ENCODE measurements around the gene DOCK6.

DOCK6 gene

DNA sequence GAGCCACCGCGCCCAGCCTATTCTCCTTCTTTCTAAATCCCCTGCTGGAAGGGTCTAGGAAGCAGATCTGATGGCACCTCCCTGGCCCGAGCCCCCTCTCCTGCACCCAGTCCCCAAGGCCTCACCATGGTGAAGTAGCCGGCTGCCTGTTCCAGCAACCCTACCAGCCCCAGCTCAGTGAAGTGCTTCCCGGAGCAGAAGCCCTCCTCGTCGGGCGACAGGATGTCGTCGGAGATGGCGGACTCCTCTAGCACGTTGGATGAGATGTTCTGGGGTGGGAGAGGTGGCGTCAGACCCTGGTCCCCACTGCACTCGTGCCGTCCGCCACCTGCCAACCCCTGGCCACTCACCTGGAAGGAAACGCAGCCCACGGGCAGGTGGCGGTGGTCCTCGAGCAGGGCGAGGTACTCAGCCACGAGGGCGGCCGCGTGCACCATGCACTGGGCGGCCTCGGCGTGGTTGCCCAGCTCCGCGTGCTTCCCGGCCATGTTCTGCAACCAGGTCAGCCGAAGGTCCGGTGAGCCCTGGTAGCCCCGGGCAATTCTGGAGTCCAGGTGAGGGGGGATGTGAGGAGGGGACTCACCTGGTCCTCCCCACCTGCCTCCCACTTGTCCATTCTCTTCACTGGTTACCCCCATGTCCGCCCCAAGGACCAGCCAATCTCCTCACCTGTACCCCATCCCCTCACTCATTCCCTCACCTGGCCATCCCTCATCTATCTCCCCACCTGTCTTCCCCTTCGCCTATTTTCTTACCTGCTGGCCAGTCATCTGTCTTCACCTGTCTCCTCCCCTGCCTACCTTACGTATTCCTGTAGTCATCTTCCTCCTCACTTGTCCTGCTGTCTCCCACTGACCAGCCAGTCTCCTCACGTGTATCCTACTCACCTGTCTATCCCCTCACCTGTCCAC is 53.5 kb downstream of the DOCK6 start:
- H3K36me3 ChIP-seq (ENCODE audit: control insufficient read depth in 2 of 2, insufficient read depth in 2 of 2, low read length in 2 of 2): peaks cover 14 to 28% of the 10 kb centered on the region in 2 donors
- H3K4me1 ChIP-seq (ENCODE audit: control insufficient read depth in 2 of 2, insufficient read depth in 2 of 2, low read length in 2 of 2): peaks cover 0 to 3% of the 10 kb centered on the region in 2 donors
- no peak overlapping the region for H3K4me3 ChIP-seq (ENCODE audit: low read length in 2 of 2)
- H3K27me3 ChIP-seq (ENCODE audit: control insufficient read depth in 2 of 2, insufficient read depth in 2 of 2, low read length in 2 of 2): no peaks in the 10 kb centered on the region
- no peak overlapping the region for H3K27ac ChIP-seq (ENCODE audit: low read depth in 2 of 2, low read length in 2 of 2)
- H3K9ac ChIP-seq (ENCODE audit: low read depth in 1 of 2, low read length in 2 of 2): no peak overlapping the region
- no peaks in the 10 kb centered on the region for H3K9me3 ChIP-seq (ENCODE audit: control insufficient read depth in 2 of 2, low read length in 2 of 2)

- Histone ChIP-seq H3K36me3 (ENCODE audit: control insufficient read depth in 2 of 2, insufficient read depth in 2 of 2, low read length in 2 of 2) (peaks cover 4 to 20% of the 10 kb centered on the region in 2 donors), H3K27me3 (ENCODE audit: control insufficient read depth in 2 of 2, insufficient read depth in 2 of 2, low read length in 2 of 2) (no peaks in the 10 kb centered on the region), H3K4me1 (ENCODE audit: control insufficient read depth in 2 of 2, insufficient read depth in 2 of 2, low read length in 2 of 2) (peaks cover 0 to 3% of the 10 kb centered on the region in 2 donors), H3K27ac (ENCODE audit: low read depth in 2 of 2, low read length in 2 of 2) (no peak overlapping the region), H3K9me3 (ENCODE audit: control insufficient read depth in 2 of 2, low read length in 2 of 2) (no peaks in the 10 kb centered on the region), H3K4me3 (ENCODE audit: low read length in 2 of 2) (no peak overlapping the region), H3K9ac (ENCODE audit: low read depth in 1 of 2, low read length in 2 of 2) (no peak overlapping the region)
Measured at GRCh38 chr19:11205939-11206570, 56.3 kb downstream of the DOCK6 start.

DNA sequence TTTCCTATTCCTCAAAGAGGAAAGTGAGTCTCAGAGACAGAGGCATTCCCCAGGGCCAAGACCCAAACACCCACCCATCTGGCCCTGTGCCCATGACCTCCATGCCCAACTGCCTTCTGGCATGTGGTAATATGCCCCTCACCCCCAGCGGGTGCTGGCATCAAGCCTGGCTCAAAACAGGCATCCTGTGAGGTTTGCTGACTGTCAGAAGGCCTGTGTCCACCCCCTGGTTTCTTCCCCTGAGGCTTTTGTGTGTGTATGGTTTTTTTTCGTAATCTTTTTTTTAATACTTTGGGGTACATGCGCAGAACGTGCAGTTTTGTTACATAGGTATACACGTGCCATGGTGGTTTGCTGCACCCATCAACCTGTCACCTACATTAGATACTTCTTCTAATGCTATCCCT is 57.4 kb downstream of the DOCK6 start:
- no peak overlapping the region for H3K27ac ChIP-seq (ENCODE audit: low read depth in 2 of 2, low read length in 2 of 2)
- peaks cover 2 to 12% of the 10 kb centered on the region in 2 donors for H3K36me3 ChIP-seq (ENCODE audit: control insufficient read depth in 2 of 2, insufficient read depth in 2 of 2, low read length in 2 of 2)
- no peaks in the 10 kb centered on the region for H3K27me3 ChIP-seq (ENCODE audit: control insufficient read depth in 2 of 2, insufficient read depth in 2 of 2, low read length in 2 of 2)
- no peak overlapping the region for H3K4me3 ChIP-seq (ENCODE audit: low read length in 2 of 2)
- H3K9me3 ChIP-seq (ENCODE audit: control insufficient read depth in 2 of 2, low read length in 2 of 2): no peaks in the 10 kb centered on the region
- H3K9ac ChIP-seq (ENCODE audit: low read depth in 1 of 2, low read length in 2 of 2): no peak overlapping the region
- H3K4me1 ChIP-seq (ENCODE audit: control insufficient read depth in 2 of 2, insufficient read depth in 2 of 2, low read length in 2 of 2): peaks cover 0 to 3% of the 10 kb centered on the region in 2 donors

DNA sequence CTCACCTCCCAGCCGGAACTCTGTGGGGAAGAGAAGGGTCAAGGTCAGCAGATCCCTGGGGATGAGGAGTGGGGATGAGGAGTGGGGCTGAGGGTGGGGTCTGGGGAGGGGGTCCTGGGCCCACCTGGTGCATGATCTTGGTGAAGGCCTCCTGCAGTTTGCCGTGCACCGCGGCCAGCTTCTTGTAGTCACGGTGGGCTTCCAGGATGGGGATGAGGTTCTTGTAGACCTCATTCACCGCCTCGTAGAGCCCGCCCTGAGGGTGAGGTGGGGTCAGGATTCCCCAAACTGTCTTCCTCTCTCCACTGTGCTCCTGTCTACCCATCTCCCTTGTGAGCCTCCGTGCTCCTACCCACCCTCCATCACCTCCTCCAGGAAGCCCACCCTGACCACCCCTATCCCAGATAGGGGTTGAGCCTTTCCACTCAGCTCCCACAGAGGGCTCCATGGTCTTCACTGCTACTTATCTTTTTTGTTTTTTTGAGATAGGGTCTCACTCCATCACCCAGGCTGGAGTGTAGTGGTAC is 58.2 kb downstream of the DOCK6 start:
- Histone ChIP-seq H3K27ac (ENCODE audit: low read depth in 2 of 2, low read length in 2 of 2) (peak overlapping the region; percentile 70 to 80), H3K4me1 (ENCODE audit: control insufficient read depth in 2 of 2, insufficient read depth in 2 of 2, low read length in 2 of 2) (peaks cover 0 to 3% of the 10 kb centered on the region in 2 donors), H3K9ac (ENCODE audit: low read depth in 1 of 2, low read length in 2 of 2) (no peak overlapping the region), H3K4me3 (ENCODE audit: low read length in 2 of 2) (peak overlapping the region in 1 of 2 donors; percentile 7), H3K36me3 (ENCODE audit: control insufficient read depth in 2 of 2, insufficient read depth in 2 of 2, low read length in 2 of 2) (peaks cover 2 to 9% of the 10 kb centered on the region in 2 donors), H3K27me3 (ENCODE audit: control insufficient read depth in 2 of 2, insufficient read depth in 2 of 2, low read length in 2 of 2) (no peaks in the 10 kb centered on the region), H3K9me3 (ENCODE audit: control insufficient read depth in 2 of 2, low read length in 2 of 2) (no peaks in the 10 kb centered on the region)

- peak overlapping the region in 1 of 2 donors; percentile 14 for H3K9ac ChIP-seq (ENCODE audit: low read depth in 1 of 2, low read length in 2 of 2)
- H3K27ac ChIP-seq (ENCODE audit: low read depth in 2 of 2, low read length in 2 of 2): peak overlapping the region; percentile 70 to 80
- H3K36me3 ChIP-seq (ENCODE audit: control insufficient read depth in 2 of 2, insufficient read depth in 2 of 2, low read length in 2 of 2): peaks cover 0 to 3% of the 10 kb centered on the region in 2 donors
- peaks cover 0 to 3% of the 10 kb centered on the region in 2 donors for H3K4me1 ChIP-seq (ENCODE audit: control insufficient read depth in 2 of 2, insufficient read depth in 2 of 2, low read length in 2 of 2)
- H3K9me3 ChIP-seq (ENCODE audit: control insufficient read depth in 2 of 2, low read length in 2 of 2): no peaks in the 10 kb centered on the region
- H3K27me3 ChIP-seq (ENCODE audit: control insufficient read depth in 2 of 2, insufficient read depth in 2 of 2, low read length in 2 of 2): no peaks in the 10 kb centered on the region
- peak overlapping the region in 1 of 2 donors; percentile 7 for H3K4me3 ChIP-seq (ENCODE audit: low read length in 2 of 2)
Measured at GRCh38 chr19:11203194-11204075, 58.9 kb downstream of the DOCK6 start.

- H3K27ac ChIP-seq (ENCODE audit: low read depth in 2 of 2, low read length in 2 of 2): peak overlapping the region; percentile 70 to 80
- peaks cover 4 to 6% of the 10 kb centered on the region in 2 donors for H3K4me1 ChIP-seq (ENCODE audit: control insufficient read depth in 2 of 2, insufficient read depth in 2 of 2, low read length in 2 of 2)
- H3K36me3 ChIP-seq (ENCODE audit: control insufficient read depth in 2 of 2, insufficient read depth in 2 of 2, low read length in 2 of 2): peaks cover 0 to 3% of the 10 kb centered on the region in 2 donors
- H3K9ac ChIP-seq (ENCODE audit: low read depth in 1 of 2, low read length in 2 of 2): peak overlapping the region in 1 of 2 donors; percentile 14
- H3K4me3 ChIP-seq (ENCODE audit: low read length in 2 of 2): no peak overlapping the region
- no peaks in the 10 kb centered on the region for H3K27me3 ChIP-seq (ENCODE audit: control insufficient read depth in 2 of 2, insufficient read depth in 2 of 2, low read length in 2 of 2)
- H3K9me3 ChIP-seq (ENCODE audit: control insufficient read depth in 2 of 2, low read length in 2 of 2): no peaks in the 10 kb centered on the region
Measured at GRCh38 chr19:11202488-11203193, 59.7 kb downstream of the DOCK6 start.

GRCh38 chr19:11201791-11202190 is 60.5 kb downstream of the DOCK6 start:
- peaks cover 4 to 10% of the 10 kb centered on the region in 2 donors for H3K4me1 ChIP-seq (ENCODE audit: control insufficient read depth in 2 of 2, insufficient read depth in 2 of 2, low read length in 2 of 2)
- no peak overlapping the region for H3K9ac ChIP-seq (ENCODE audit: low read depth in 1 of 2, low read length in 2 of 2)
- H3K27me3 ChIP-seq (ENCODE audit: control insufficient read depth in 2 of 2, insufficient read depth in 2 of 2, low read length in 2 of 2): no peaks in the 10 kb centered on the region
- peak overlapping the region in 1 of 2 donors; percentile 80 for H3K27ac ChIP-seq (ENCODE audit: low read depth in 2 of 2, low read length in 2 of 2)
- H3K36me3 ChIP-seq (ENCODE audit: control insufficient read depth in 2 of 2, insufficient read depth in 2 of 2, low read length in 2 of 2): peaks cover 0 to 3% of the 10 kb centered on the region in 2 donors
- H3K4me3 ChIP-seq (ENCODE audit: low read length in 2 of 2): no peak overlapping the region
- no peaks in the 10 kb centered on the region for H3K9me3 ChIP-seq (ENCODE audit: control insufficient read depth in 2 of 2, low read length in 2 of 2)

DNA sequence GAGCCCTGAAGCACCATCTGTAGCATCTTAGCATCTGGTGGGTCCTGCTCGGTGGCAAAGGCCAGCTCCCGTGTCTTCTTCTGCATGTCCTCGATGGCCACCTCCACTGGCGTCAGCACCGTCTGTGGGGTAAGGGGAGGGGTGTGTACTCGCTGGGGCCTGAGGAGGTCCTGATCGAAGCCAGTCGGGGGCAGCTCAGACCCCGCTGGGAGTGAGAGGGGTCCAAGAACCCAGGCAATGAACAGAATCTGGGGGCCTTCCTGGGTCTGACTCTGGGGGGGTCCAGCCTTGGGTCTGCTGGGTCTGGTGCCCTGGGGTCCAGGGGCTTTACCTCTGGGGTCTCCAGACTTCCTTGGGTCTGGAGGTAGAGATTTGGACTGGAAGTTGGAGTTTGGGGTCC is 61.4 kb downstream of the DOCK6 start:
- Histone ChIP-seq H3K4me1 (ENCODE audit: control insufficient read depth in 2 of 2, insufficient read depth in 2 of 2, low read length in 2 of 2) (peaks cover 7 to 12% of the 10 kb centered on the region in 2 donors), H3K9me3 (ENCODE audit: control insufficient read depth in 2 of 2, low read length in 2 of 2) (no peaks in the 10 kb centered on the region), H3K27ac (ENCODE audit: low read depth in 2 of 2, low read length in 2 of 2) (no peak overlapping the region), H3K36me3 (ENCODE audit: control insufficient read depth in 2 of 2, insufficient read depth in 2 of 2, low read length in 2 of 2) (peaks cover 0 to 3% of the 10 kb centered on the region in 2 donors), H3K27me3 (ENCODE audit: control insufficient read depth in 2 of 2, insufficient read depth in 2 of 2, low read length in 2 of 2) (no peaks in the 10 kb centered on the region), H3K4me3 (ENCODE audit: low read length in 2 of 2) (no peak overlapping the region), H3K9ac (ENCODE audit: low read depth in 1 of 2, low read length in 2 of 2) (no peak overlapping the region)

DNA sequence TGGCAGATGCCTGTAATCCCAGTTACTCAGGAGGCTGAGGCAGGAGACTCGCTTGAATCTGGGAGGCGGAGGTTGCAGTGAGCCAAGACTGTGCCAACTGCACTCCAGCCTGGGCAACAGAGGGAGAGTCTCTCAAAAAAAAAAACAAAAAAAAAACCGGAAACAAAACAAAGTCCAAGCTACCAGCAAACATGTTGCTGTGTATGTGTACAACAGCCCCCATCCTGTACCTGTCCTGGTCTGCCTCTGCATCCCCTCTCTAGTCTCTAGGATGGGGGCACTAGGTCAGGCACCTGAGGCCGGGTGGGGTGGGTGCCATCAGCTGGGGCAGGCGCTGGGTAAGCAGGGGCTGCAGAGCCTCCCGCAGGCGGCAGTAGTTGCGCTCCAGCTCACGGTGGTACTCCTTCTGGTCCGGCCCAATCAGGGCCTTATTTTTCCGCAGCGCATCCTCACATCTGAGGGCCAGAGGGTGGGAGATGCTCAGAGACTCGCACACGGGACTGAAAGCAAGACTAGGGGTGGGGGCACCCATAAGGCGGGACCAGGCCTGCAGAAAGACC is 62.2 kb downstream of the DOCK6 start:
- peaks cover 7 to 12% of the 10 kb centered on the region in 2 donors for H3K4me1 ChIP-seq (ENCODE audit: control insufficient read depth in 2 of 2, insufficient read depth in 2 of 2, low read length in 2 of 2)
- H3K9me3 ChIP-seq (ENCODE audit: control insufficient read depth in 2 of 2, low read length in 2 of 2): no peaks in the 10 kb centered on the region
- H3K27ac ChIP-seq (ENCODE audit: low read depth in 2 of 2, low read length in 2 of 2): no peak overlapping the region
- peaks cover 0 to 3% of the 10 kb centered on the region in 2 donors for H3K36me3 ChIP-seq (ENCODE audit: control insufficient read depth in 2 of 2, insufficient read depth in 2 of 2, low read length in 2 of 2)
- H3K27me3 ChIP-seq (ENCODE audit: control insufficient read depth in 2 of 2, insufficient read depth in 2 of 2, low read length in 2 of 2): no peaks in the 10 kb centered on the region
- H3K4me3 ChIP-seq (ENCODE audit: low read length in 2 of 2): no peak overlapping the region
- H3K9ac ChIP-seq (ENCODE audit: low read depth in 1 of 2, low read length in 2 of 2): no peak overlapping the region
